H1 (cell line): Measurements from ENCODE around the gene ABCA13. TPM values are rescaled to one million over a fixed set of nuclear protein-coding genes. Genes with fewer than 3 reads are reported as not detected.

Experiments
- CTCF ChIA-PET: fragments of 300-600 bp; sonication (Branson Sonifier 250); formaldehyde crosslinking; loops from one replicate; lab custom pipeline; 2021; ENCODE audit not compliant: partially characterized antibody; lab: Charles Lee
- POLR2A ChIA-PET: fragments of 300-600 bp; sonication (Branson Sonifier 250); formaldehyde crosslinking; loops from one replicate; lab custom pipeline; 2021; ENCODE audit warnings: inconsistent platforms; ENCODE audit not compliant: partially characterized antibody; lab: Charles Lee
- DNase-seq, 2 experiments: peaks; one replicate each; pipeline versions ENCODE4 v3.0.0 to v3.0.0-alpha.2; 2010 to 2022; ENCODE audit warnings: low spot score in 2 of 2, low read depth in 1 of 2, mixed read lengths in 1 of 2
- FAIRE-seq: peaks from 2 replicates; lab custom pipeline; 2011; peaks lifted over from hg19 to GRCh38; lab: Jason Lieb, UNC
- H2AFZ ChIP-seq: 2 replicates; pipeline ENCODE4 v1.8.1; 2012; ENCODE audit warnings: low read length, inconsistent platforms
- H2AK5ac ChIP-seq: 2 replicates; pipeline ENCODE4 v1.6.1; 2013; ENCODE audit warnings: low read depth, low read length
- H2BK120ac ChIP-seq: replicated peaks from 2 replicates; pipeline ENCODE3; 2013; ENCODE audit warnings: low read depth, low read length, inconsistent platforms
- H2BK12ac ChIP-seq: 2 replicates; pipeline ENCODE4 v1.6.1; 2013; ENCODE audit warnings: low read depth, low read length
- H2BK15ac ChIP-seq: 2 replicates; pipeline ENCODE4 v1.6.1; 2013; ENCODE audit warnings: low read length
- H2BK20ac ChIP-seq: 2 replicates; pipeline ENCODE4 v1.6.1; 2013; ENCODE audit warnings: low read length
- H2BK5ac ChIP-seq: 2 replicates; pipeline ENCODE4 v1.6.1; 2013; ENCODE audit warnings: low read depth, low read length
- H3K14ac ChIP-seq: 2 replicates; pipeline ENCODE4 v1.6.1; 2013; ENCODE audit warnings: inconsistent platforms; ENCODE audit not compliant: insufficient read length
- H3K18ac ChIP-seq: 2 replicates; pipeline ENCODE4 v1.6.1; 2013; ENCODE audit warnings: low read length; ENCODE audit errors: extremely low read depth
- H3K23ac ChIP-seq: 2 replicates; pipeline ENCODE4 v1.6.1; 2013; ENCODE audit warnings: inconsistent platforms; ENCODE audit not compliant: insufficient read length
- H3K23me2 ChIP-seq: 2 replicates; pipeline ENCODE4 v1.6.1; 2013; ENCODE audit warnings: low read depth, low read length
- H3K27ac ChIP-seq: 2 replicates; pipeline ENCODE4 v1.6.1; 2011; ENCODE audit warnings: low read depth, low read length, inconsistent platforms
- H3K27me3 ChIP-seq, 4 experiments: replicated peaks in 1 of 4; 1 replicate in 1 of 4; 2 replicates in 3 of 4; pipeline versions ENCODE4 v1.6.1 to v1.8.1; 2011 to 2013; ENCODE audit warnings: low read length in 3 of 4, mild to moderate bottlenecking in 3 of 4, inconsistent platforms in 2 of 4, mixed read lengths in 2 of 4, moderate library complexity in 1 of 4; ENCODE audit not compliant: control insufficient read depth in 3 of 4, insufficient read depth in 3 of 4; ENCODE audit errors: extremely low read depth in 1 of 4
- H3K36me3 ChIP-seq, 4 experiments: 2 replicates each; pipeline versions ENCODE4 v1.6.1 to v1.8.1; 2011 to 2013; ENCODE audit warnings: mild to moderate bottlenecking in 4 of 4, low read length in 3 of 4, moderate library complexity in 2 of 4, control low read depth in 1 of 4, inconsistent platforms in 1 of 4; ENCODE audit not compliant: insufficient read depth in 4 of 4, control insufficient read depth in 2 of 4
- H3K4ac ChIP-seq: replicated peaks from 2 replicates; pipeline ENCODE3; 2013; ENCODE audit warnings: low read length, low read depth, mixed read lengths, inconsistent platforms; ENCODE audit not compliant: insufficient read length
- H3K4me1 ChIP-seq, 4 experiments: replicated peaks in 1 of 4; 1 replicate in 1 of 4; 2 replicates in 3 of 4; pipeline versions ENCODE4 v1.6.1 to v1.8.1; 2011 to 2013; ENCODE audit warnings: low read length in 3 of 4, inconsistent platforms in 2 of 4, mixed read lengths in 1 of 4; ENCODE audit not compliant: insufficient read depth in 4 of 4, control insufficient read depth in 3 of 4
- H3K4me2 ChIP-seq, 2 experiments: 2 replicates each; pipeline versions ENCODE4 v1.6.1 to v1.8.1; 2011 to 2013; ENCODE audit warnings: low read depth in 2 of 2, low read length in 2 of 2, control low read depth in 1 of 2, inconsistent platforms in 1 of 2, mild to moderate bottlenecking in 1 of 2; ENCODE audit not compliant: insufficient read depth in 1 of 2
- H3K4me3 ChIP-seq, 4 experiments: fragments of 200-600, 300-600 bp in 1 of 4; sonication (generic), shearing (Covaris generic), sonication (Bioruptor Twin) in 1 of 4; 2 replicates each; pipeline versions ENCODE4 v1.5.1 to v1.8.1; 2011 to 2016; ENCODE audit warnings: low read length in 4 of 4, low read depth in 3 of 4, control low read depth in 2 of 4, inconsistent platforms in 2 of 4, mild to moderate bottlenecking in 2 of 4, mixed read lengths in 1 of 4, moderate library complexity in 1 of 4; ENCODE audit not compliant: insufficient read depth in 2 of 4; ENCODE audit errors: extremely low read depth in 1 of 4
- H3K56ac ChIP-seq: replicated peaks from 2 replicates; pipeline ENCODE3; 2013; ENCODE audit warnings: low read depth, mild to moderate bottlenecking, mixed read lengths, low read length, inconsistent platforms; ENCODE audit not compliant: insufficient read length
- H3K79me1 ChIP-seq: 2 replicates; pipeline ENCODE4 v1.6.1; 2013; ENCODE audit warnings: low read depth, low read length, control low read depth
- H3K79me2 ChIP-seq, 2 experiments: 2 replicates each; pipeline versions ENCODE4 v1.6.1 to v1.8.1; 2012 to 2013; ENCODE audit warnings: low read length in 2 of 2, mild to moderate bottlenecking in 2 of 2, inconsistent platforms in 1 of 2; ENCODE audit not compliant: insufficient read depth in 2 of 2, control insufficient read depth in 1 of 2
- H3K9ac ChIP-seq, 4 experiments: replicated peaks in 1 of 4; 1 replicate in 1 of 4; 2 replicates in 3 of 4; pipeline versions ENCODE4 v1.6.1 to v1.8.1; 2011 to 2013; ENCODE audit warnings: low read depth in 3 of 4, low read length in 3 of 4, control low read depth in 2 of 4, mild to moderate bottlenecking in 2 of 4, moderate library complexity in 2 of 4, inconsistent platforms in 1 of 4; ENCODE audit errors: extremely low read depth in 1 of 4
- H3K9me3 ChIP-seq, 2 experiments: 2 replicates each; pipeline versions ENCODE4 v1.6.1 to v1.8.1; 2012 to 2013; ENCODE audit warnings: mild to moderate bottlenecking in 2 of 2, moderate library complexity in 2 of 2, control low read depth in 1 of 2, inconsistent platforms in 1 of 2, low read depth in 1 of 2, low read length in 1 of 2, mixed read lengths in 1 of 2; ENCODE audit not compliant: insufficient read depth in 2 of 2
- H4K20me1 ChIP-seq, 2 experiments: replicated peaks in 1 of 2; 2 replicates each; pipeline versions ENCODE3 to v1.8.1; 2011 to 2013; ENCODE audit warnings: inconsistent platforms in 2 of 2, low read length in 2 of 2, mild to moderate bottlenecking in 1 of 2; ENCODE audit not compliant: insufficient read depth in 2 of 2, control insufficient read depth in 1 of 2
- H4K5ac ChIP-seq: 2 replicates; pipeline ENCODE4 v1.6.1; 2013; ENCODE audit warnings: low read length, low read depth, mixed read lengths, inconsistent platforms; ENCODE audit not compliant: insufficient read length
- H4K8ac ChIP-seq: 2 replicates; pipeline ENCODE4 v1.8.0; 2013; ENCODE audit warnings: mild to moderate bottlenecking, moderate library complexity, low read length, inconsistent platforms; ENCODE audit not compliant: insufficient read depth; ENCODE audit errors: extremely low read depth
- H4K91ac ChIP-seq: replicated peaks from 2 replicates; pipeline ENCODE3; 2013; ENCODE audit warnings: low read length, mixed read lengths, inconsistent platforms; ENCODE audit not compliant: insufficient read length
- BRCA1 ChIP-seq: IDR thresholded peaks from 2 replicates; pipeline ENCODE4 v1.6.1; 2012; ENCODE audit warnings: low read depth, low read length, improper control_type of control experiment
- CHD2 ChIP-seq: IDR thresholded peaks from 2 replicates; pipeline ENCODE4 v1.6.1; 2012; ENCODE audit warnings: low read length, improper control_type of control experiment
- CTBP2 ChIP-seq: IDR thresholded peaks from 2 replicates; pipeline ENCODE4 v1.7.0; 2011; ENCODE audit warnings: borderline replicate concordance, mild to moderate bottlenecking, moderate library complexity, mixed read lengths, low read length; ENCODE audit not compliant: insufficient read depth, insufficient read length
- FOSL1 ChIP-seq: IDR thresholded peaks from 2 replicates; pipeline ENCODE4 v1.6.1; 2011; ENCODE audit warnings: mild to moderate bottlenecking, low read depth, low read length, moderate library complexity; ENCODE audit not compliant: insufficient read depth
- NANOG ChIP-seq: IDR thresholded peaks from 2 replicates; pipeline ENCODE4 v1.6.1; 2011; ENCODE audit warnings: low read length, low read depth, mild to moderate bottlenecking, inconsistent platforms; ENCODE audit not compliant: insufficient read depth, poor library complexity, severe bottlenecking
- SIN3A ChIP-seq, 2 experiments: IDR thresholded peaks in 1 of 2; conservative IDR thresholded peaks in 1 of 2; 2 replicates each; pipeline ENCODE4 v1.6.1; 2011 to 2012; ENCODE audit warnings: low read length in 2 of 2, improper control_type of control experiment in 1 of 2, low read depth in 1 of 2, mild to moderate bottlenecking in 1 of 2
- SP4 ChIP-seq: IDR thresholded peaks from 2 replicates; pipeline ENCODE4 v1.6.1; 2012; ENCODE audit warnings: low read length, inconsistent platforms
- TEAD4 ChIP-seq: IDR thresholded peaks from 2 replicates; pipeline ENCODE4 v1.6.1; 2012; ENCODE audit warnings: low read depth, low read length, inconsistent platforms, mixed read lengths
- WGBS, 2 experiments: shearing (Covaris generic) in 1 of 2; methylation state at CpG; one replicate each; pipeline versions ENCODE4 v1.1.6 to v1.1.7; 2013 to 2015; ENCODE audit warnings: low lambda C conversion rate in 2 of 2, mixed read lengths in 2 of 2, inconsistent platforms in 1 of 2, low coverage in 1 of 2, missing lambda C conversion rate in 1 of 2; ENCODE audit not compliant: insufficient replicate concordance in 2 of 2, insufficient coverage in 1 of 2, insufficient read length in 1 of 2; ENCODE audit errors: extremely low coverage in 1 of 2, missing lambda C conversion rate in 1 of 2; 5-methylcytosine and 5-hydroxymethylcytosine counted together
- polyA plus RNA-seq, 7 experiments: library from polyadenylated mRNA; depleted of rRNA in 3 of 7; stranded (reverse) in 5 of 7; unstranded in 2 of 7; fragments of >200 nt in 5 of 7; fragments of 200-250 nt in 2 of 7; gene quantifications; 1 replicate in 5 of 7; 2 replicates in 1 of 7; 4 replicates in 1 of 7; pipeline versions ENCODE4 v1.2.1 to v1.2.3, GENCODE V29; 2011 to 2013; ENCODE audit warnings: missing spikeins in 2 of 7, mixed read lengths in 2 of 7
- total RNA-seq: library from RNA; stranded (reverse); fragmentation: NEBNext Ultra II Directional; extraction: Animal tissue kit (Norgen Biotek cat#: 25700); gene quantifications from 2 replicates; pipeline ENCODE4 v1.2.1, GENCODE V29; 2021

Gene ABCA13
- total and polyA plus RNA-seq, 2 of the 8 experiments (the other 6 are each of a cell fraction or from before 2014, with no cell fraction given): 0.07 to 0.09 TPM

- Histone ChIP-seq H4K8ac (no peak overlapping the region), H3K14ac (no peak overlapping the region), H3K27ac (no peak overlapping the region), H3K79me2 (no peaks in the 10 kb centered on the region), H2BK12ac (no peak overlapping the region), H3K23me2 (no peaks in the 10 kb centered on the region; the same call in 1 of the 2 replicates), H3K18ac (no peak overlapping the region), H2BK5ac (no peak overlapping the region), H3K4me3 (no peak overlapping the region), H3K23ac (no peak overlapping the region), H4K91ac (no peak overlapping the region), H3K56ac (no peak overlapping the region), H3K9me3 (no peaks in the 10 kb centered on the region), H3K4me2 (no peak overlapping the region), H2BK120ac (no peak overlapping the region), H2BK15ac (no peak overlapping the region), H2AFZ (no peak overlapping the region), H4K5ac (no peak overlapping the region), H2BK20ac (no peak overlapping the region), H3K4me1 (peaks cover 0 to 3% (median 0%) of the 10 kb centered on the region in 4 experiments; a peak in 1 of 7 replicates), H4K20me1 (no peaks in the 10 kb centered on the region), H3K27me3 (no peaks in the 10 kb centered on the region), H3K79me1 (no peaks in the 10 kb centered on the region), H3K4ac (no peak overlapping the region), H3K9ac (no peak overlapping the region), H3K36me3 (no peaks in the 10 kb centered on the region), H2AK5ac (no peak overlapping the region)
- ChIA-PET CTCF (interaction anchor here (1.1 kb wide), 1 partner anchor 153 kb away, joined by 3 read pairs; no protein-coding TSS in a partner anchor), POLR2A (no interaction called here)
- DNase-seq (no peak), FAIRE-seq (no peak)
- TF ChIP-seq SIN3A (conservative IDR thresholded peaks at IDR 0.05 in 1 of 2, IDR thresholded peaks at IDR 0.05 in 1 of 2; ENCODE audit: low read depth in 1 of 2, low read length in 2 of 2): no peak
- no peak for TF ChIP-seq TEAD4
- no peak for TF ChIP-seq BRCA1
- no peak for TF ChIP-seq FOSL1
- TF ChIP-seq NANOG: no peak
- no peak for TF ChIP-seq CTBP2
- TF ChIP-seq SP4: no peak
- TF ChIP-seq CHD2: no peak
- 95% methylated on average over 6 of the region's 6 CpGs; no CpG with 5 or more reads in 1 of the 2 experiments for WGBS, 2 experiments
Observed at GRCh38 chr7:48638041-48638440, 466.8 kb downstream of the ABCA13 start.
